CMK (cell line): Measurements from ENCODE around the gene DUOX1.
A peak's percentile ranks its signal among the peaks of the same experiment; 100 is the strongest.

Source experiments
- DNase-seq: peaks from one replicate; pipeline ENCODE4 v3.0.0-alpha.2; 2010; ENCODE audit warnings: low read depth

Gene DUOX1

GRCh38 chr15:45143946-45144345, 14.2 kb downstream of the DUOX1 start:
- DNase-seq = no peak

- no peak for DNase-seq
These were observed 15.0 kb downstream of the DUOX1 start for GRCh38 chr15:45144775-45145174.

GRCh38 chr15:45146405-45146804, 16.6 kb downstream of the DUOX1 start:
- DNase-seq = no peak

- no peak for DNase-seq
These were observed 17.8 kb downstream of the DUOX1 start for GRCh38 chr15:45147606-45148005.

- DNase-seq = no peak
These were observed 18.6 kb downstream of the DUOX1 start for GRCh38 chr15:45148076-45149059.

- no peak for DNase-seq
These were observed 19.3 kb downstream of the DUOX1 start for GRCh38 chr15:45149060-45149459.

- DNase-seq = no peak
These were observed 20.7 kb downstream of the DUOX1 start for GRCh38 chr15:45150481-45150880.

- no peak for DNase-seq
These were observed 21.2 kb downstream of the DUOX1 start for GRCh38 chr15:45150997-45151396.

GRCh38 chr15:45151998-45152828, 22.4 kb downstream of the DUOX1 start:
- no peak for DNase-seq

GRCh38 chr15:45155739-45156138, 25.9 kb downstream of the DUOX1 start:
- DNase-seq = no peak

GRCh38 chr15:45156744-45157455, 27.1 kb downstream of the DUOX1 start:
- DNase-seq = no peak

- no peak for DNase-seq
These were observed 28.2 kb downstream of the DUOX1 start for GRCh38 chr15:45157974-45158373.

- no peak for DNase-seq
These were observed 31.9 kb downstream of the DUOX1 start for GRCh38 chr15:45161666-45162065.

- peak; percentile 59 for DNase-seq
These were observed 33.1 kb downstream of the DUOX1 start for GRCh38 chr15:45162771-45163507.

GRCh38 chr15:45163508-45163856, 33.7 kb downstream of the DUOX1 start:
- DNase-seq = no peak

- no peak for DNase-seq
These were observed 35.1 kb downstream of the DUOX1 start for GRCh38 chr15:45164914-45165313.

GRCh38 chr15:45165536-45165935, 35.7 kb downstream of the DUOX1 start:
- no peak for DNase-seq

GRCh38 chr15:45166834-45167630, 37.2 kb downstream of the DUOX1 start:
- peak; percentile 77 for DNase-seq

GRCh38 chr15:45167631-45168205, 37.9 kb downstream of the DUOX1 start:
- DNase-seq = no peak

- DNase-seq = no peak
These were observed 38.5 kb downstream of the DUOX1 start for GRCh38 chr15:45168286-45168685.
